ENCODE measurements around the gene HNRNPDL. TPM values are rescaled to one million over a fixed set of nuclear protein-coding genes. Genes with fewer than 3 reads are reported as not detected.
A peak's percentile ranks its signal among the peaks of the same experiment; 100 is the strongest.

HNRNPDL gene
- total RNA-seq, 1 donor from 2014 or later: 439 TPM

DNA sequence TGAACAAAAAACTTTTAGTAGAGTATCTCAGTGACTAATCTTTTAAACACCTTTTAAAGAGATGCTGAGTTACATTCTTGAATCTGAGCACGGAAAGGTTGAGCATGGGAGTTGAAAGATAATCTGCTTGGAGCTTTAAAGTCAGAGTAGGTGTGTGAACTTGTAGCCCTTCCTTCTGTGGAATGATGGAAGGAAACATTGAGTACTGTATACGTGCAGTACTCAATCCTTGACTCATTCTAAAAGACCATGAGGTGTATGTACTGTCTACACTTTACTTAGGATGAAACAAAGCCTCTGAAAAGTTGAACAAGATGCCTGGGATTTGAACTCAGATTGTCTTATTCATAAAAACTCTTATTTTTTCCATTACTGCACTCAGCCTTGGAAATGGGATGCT, 3.5 kb upstream of the HNRNPDL start:
- ATAC-seq (ENCODE audit: low read depth) (no peak), DNase-seq (no peak)
- H3K36me3 Mint-ChIP-seq (ENCODE audit: low read depth): peaks cover 43% of the 10 kb centered on the region
- no peaks in the 10 kb centered on the region for H3K27me3 Mint-ChIP-seq
- intact Hi-C loops (cut with micrococcal nuclease): no loop called here
- no peaks in the 10 kb centered on the region for H3K9me3 Mint-ChIP-seq
- ChIA-PET CTCF (no interaction called here), POLR2A (no interaction called here)
- no peak overlapping the region for H3K27ac Mint-ChIP-seq
- TF ChIP-seq, protein P1, sequence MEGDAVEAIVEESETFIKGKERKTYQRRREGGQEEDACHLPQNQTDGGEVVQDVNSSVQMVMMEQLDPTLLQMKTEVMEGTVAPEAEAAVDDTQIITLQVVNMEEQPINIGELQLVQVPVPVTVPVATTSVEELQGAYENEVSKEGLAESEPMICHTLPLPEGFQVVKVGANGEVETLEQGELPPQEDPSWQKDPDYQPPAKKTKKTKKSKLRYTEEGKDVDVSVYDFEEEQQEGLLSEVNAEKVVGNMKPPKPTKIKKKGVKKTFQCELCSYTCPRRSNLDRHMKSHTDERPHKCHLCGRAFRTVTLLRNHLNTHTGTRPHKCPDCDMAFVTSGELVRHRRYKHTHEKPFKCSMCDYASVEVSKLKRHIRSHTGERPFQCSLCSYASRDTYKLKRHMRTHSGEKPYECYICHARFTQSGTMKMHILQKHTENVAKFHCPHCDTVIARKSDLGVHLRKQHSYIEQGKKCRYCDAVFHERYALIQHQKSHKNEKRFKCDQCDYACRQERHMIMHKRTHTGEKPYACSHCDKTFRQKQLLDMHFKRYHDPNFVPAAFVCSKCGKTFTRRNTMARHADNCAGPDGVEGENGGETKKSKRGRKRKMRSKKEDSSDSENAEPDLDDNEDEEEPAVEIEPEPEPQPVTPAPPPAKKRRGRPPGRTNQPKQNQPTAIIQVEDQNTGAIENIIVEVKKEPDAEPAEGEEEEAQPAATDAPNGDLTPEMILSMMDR (IDR thresholded peaks at IDR 0.05): no peak
- no peak overlapping the region for H3K4me3 Mint-ChIP-seq
- H3K4me1 Mint-ChIP-seq: peaks cover 37% of the 10 kb centered on the region

DNA sequence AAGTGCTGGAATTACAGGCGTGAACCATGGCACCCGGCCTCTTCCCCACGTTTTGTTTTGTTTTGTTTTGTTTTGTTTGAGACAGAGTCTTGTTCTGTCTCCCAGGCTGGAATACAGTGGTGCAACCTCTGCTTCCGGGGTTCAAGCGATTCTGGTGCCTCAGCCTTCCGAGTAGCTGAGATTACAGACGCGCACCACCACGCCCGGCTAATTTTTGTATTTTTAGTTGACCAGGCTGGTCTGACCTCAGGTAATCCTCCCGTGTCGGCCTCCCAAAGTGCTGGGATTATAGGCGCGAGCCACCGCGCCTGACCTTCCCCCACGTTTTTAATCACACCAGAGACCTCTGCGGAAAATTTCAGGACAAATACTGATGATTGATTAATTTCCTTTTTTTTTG, 2.3 kb upstream of the HNRNPDL start:
- Mint-ChIP-seq H3K27ac (no peak overlapping the region), H3K27me3 (no peaks in the 10 kb centered on the region), H3K36me3 (ENCODE audit: low read depth) (peaks cover 50% of the 10 kb centered on the region), H3K4me1 (peaks cover 44% of the 10 kb centered on the region), H3K9me3 (no peaks in the 10 kb centered on the region), H3K4me3 (no peak overlapping the region)
- CTCF ChIA-PET: interaction anchor here (1.3 kb wide), 1 partner anchor 73 kb away, joined by 3 read pairs; no protein-coding TSS in a partner anchor
- TF ChIP-seq, protein P1 (IDR thresholded peaks at IDR 0.05): no peak
- intact Hi-C loops (cut with micrococcal nuclease): no loop called here
- DNase-seq (no peak), ATAC-seq (ENCODE audit: low read depth) (no peak)
- POLR2A ChIA-PET: interaction anchor here (0.9 kb wide), 1 partner anchor 59 kb away, joined by 3 read pairs; the partner anchor contains the start of gene HNRNPD

DNA sequence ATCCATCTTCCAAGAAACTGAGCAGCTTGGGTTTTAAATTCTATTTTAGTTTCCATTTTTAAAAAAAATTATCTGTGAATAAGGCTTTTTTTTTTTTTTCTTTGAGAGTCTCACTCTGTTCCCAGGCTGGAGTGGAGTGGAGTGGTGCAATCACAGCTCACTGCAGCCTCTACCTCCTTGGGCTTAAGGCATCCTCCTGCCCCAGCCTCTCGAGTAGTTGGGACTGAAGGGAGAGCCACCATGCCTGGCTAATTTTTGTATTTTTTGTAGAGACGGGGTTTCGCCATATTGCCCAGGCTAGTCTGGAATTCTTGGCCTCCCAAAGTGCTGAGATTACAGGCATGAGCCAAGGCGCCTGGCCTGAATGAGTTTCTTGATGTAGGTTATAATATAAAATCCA, 1.6 kb upstream of the HNRNPDL start:
- Mint-ChIP-seq H3K4me1 (peaks cover 48% of the 10 kb centered on the region), H3K4me3 (no peak overlapping the region), H3K36me3 (ENCODE audit: low read depth) (peaks cover 56% of the 10 kb centered on the region), H3K9me3 (no peaks in the 10 kb centered on the region), H3K27me3 (no peaks in the 10 kb centered on the region), H3K27ac (peak overlapping the region; percentile 99)
- intact Hi-C loops (cut with micrococcal nuclease): loop anchor here (2.0 kb wide), 1 partner anchor 787 kb away; no protein-coding TSS in a partner anchor
- ATAC-seq (ENCODE audit: low read depth) (no peak), DNase-seq (no peak)
- POLR2A ChIA-PET: interaction anchor here (0.9 to 6.2 kb wide), 3 partner anchors 51 to 840 kb away, joined by 4 to 199 read pairs (median 43); partner anchors contain the start of gene HNRNPD
- CTCF ChIA-PET: interaction anchor here (0.6 to 1.3 kb wide), 2 partner anchors 72 to 1151 kb away, joined by 3 read pairs; no protein-coding TSS in a partner anchor
- TF ChIP-seq, protein P1 (IDR thresholded peaks at IDR 0.05): no peak

DNA sequence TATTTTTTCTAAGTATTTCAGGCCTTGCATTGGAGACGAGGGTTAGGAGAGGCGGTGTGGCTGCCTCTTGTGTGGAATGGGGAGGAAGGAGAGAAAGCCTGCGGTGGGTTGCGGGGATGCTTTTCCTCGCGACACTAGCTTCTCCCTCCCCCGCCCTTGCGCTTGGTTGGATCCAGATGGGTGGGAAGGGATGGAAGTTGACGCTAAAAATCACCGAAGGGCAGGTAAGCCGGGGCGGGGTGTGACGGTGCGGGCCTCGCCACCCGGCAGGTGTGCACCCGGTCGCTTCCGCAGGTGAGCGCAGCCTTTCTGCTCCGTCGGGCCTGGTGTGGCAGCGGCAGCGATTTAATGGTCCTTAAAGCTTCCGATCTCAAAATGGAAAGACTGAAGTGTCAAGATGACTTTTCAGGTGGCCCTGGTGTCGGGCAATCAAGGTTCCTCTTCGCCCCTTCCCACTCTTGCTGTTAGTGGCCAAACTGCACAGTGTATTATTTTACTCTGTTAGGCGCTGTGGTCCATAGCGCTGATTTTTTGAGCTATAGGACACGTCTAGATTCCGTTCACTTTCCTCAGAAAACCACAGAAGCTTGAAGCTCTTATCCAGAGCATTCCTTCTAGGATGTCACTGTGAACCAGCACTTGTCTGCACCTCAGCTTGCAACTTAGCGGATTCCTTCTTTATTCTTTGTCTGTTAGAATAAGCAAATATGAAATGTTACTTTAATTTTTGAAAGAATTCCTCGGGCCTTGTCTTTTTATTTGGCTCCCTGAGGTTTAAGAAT, 893 bp upstream of the HNRNPDL start:
- DNase-seq (peak; percentile 38), ATAC-seq (ENCODE audit: low read depth) (no peak)
- peaks cover 61% of the 10 kb centered on the region for H3K36me3 Mint-ChIP-seq (ENCODE audit: low read depth)
- H3K27me3 Mint-ChIP-seq: no peaks in the 10 kb centered on the region
- H3K4me1 Mint-ChIP-seq: peaks cover 52% of the 10 kb centered on the region
- CTCF ChIA-PET: interaction anchor here (0.6 kb wide), 1 partner anchor 1151 kb away, joined by 3 read pairs; no protein-coding TSS in a partner anchor
- peak overlapping the region; percentile 99 for H3K27ac Mint-ChIP-seq
- POLR2A ChIA-PET: interaction anchor here (0.6 to 6.2 kb wide), 5 partner anchors 21 to 1011 kb away, joined by 4 to 199 read pairs (median 7); partner anchors contain the start of gene HNRNPD
- TF ChIP-seq, protein P1 (IDR thresholded peaks at IDR 0.05): no peak
- H3K4me3 Mint-ChIP-seq: peak overlapping the region; percentile 94
- intact Hi-C loops (cut with micrococcal nuclease): loop anchor here (1.0 to 2.0 kb wide), 8 partner anchors 31 to 1054 kb away; partner anchors contain the start of genes ABRAXAS1, COQ2, HELQ and SEC31A
- H3K9me3 Mint-ChIP-seq: no peaks in the 10 kb centered on the region

DNA sequence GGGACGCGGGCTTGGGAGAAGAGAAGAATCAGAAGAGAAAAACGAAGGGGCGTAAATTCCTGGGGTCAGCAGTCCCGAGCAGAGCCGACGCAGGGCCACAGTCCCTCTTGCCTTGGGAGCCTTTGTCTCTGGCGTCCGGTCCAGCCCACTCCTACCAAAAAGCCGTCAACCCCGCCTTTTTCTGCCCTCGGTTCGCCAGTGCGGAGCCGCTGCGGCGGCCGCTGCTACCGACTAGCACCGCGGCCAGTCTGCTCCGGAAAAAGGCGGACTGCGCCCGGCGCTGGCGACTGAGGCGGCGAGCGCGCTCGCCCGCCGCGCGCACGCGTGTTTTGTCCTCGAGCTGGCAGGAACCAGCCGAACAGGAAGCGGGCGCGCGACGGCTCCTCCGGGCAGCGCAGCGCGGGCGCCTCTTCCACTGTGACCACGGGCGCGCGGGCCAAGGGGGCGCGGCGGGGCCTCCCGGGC, 502 bp downstream of the HNRNPDL start:
- intact Hi-C loops (cut with micrococcal nuclease): loop anchor here (1.0 to 2.0 kb wide), 14 partner anchors 33 to 1056 kb away; partner anchors contain the start of genes ABRAXAS1, COQ2, HELQ and RASGEF1B
- H3K4me1 Mint-ChIP-seq: peaks cover 57% of the 10 kb centered on the region
- ATAC-seq (ENCODE audit: low read depth) (no peak), DNase-seq (no peak)
- H3K27me3 Mint-ChIP-seq: no peaks in the 10 kb centered on the region
- H3K9me3 Mint-ChIP-seq: no peaks in the 10 kb centered on the region
- CTCF ChIA-PET: interaction anchor here (0.9 to 2.1 kb wide), 7 partner anchors 9 to 147 kb away, joined by 4 to 15 read pairs (median 6); partner anchors contain the start of gene HNRNPD
- TF ChIP-seq, protein P1 (IDR thresholded peaks at IDR 0.05): peak; percentile 13
- POLR2A ChIA-PET: interaction anchor here (0.5 to 6.2 kb wide), 28 partner anchors 10 to 1152 kb away, joined by 3 to 199 read pairs (median 5); partner anchors contain the start of genes COPS4, COQ2, HNRNPD and LIN54
- peak overlapping the region; percentile 99 for H3K27ac Mint-ChIP-seq
- peaks cover 68% of the 10 kb centered on the region for H3K36me3 Mint-ChIP-seq (ENCODE audit: low read depth)
- H3K4me3 Mint-ChIP-seq: peak overlapping the region; percentile 100

All from activated B cell treated with CpG ODN at 0.5 μM for 24 hours (primary cell).